Fibroblast of the conjunctiva (primary cell): Measurements from ENCODE around the gene DOCK11.

Experiments used
- DNase-seq: peaks from one replicate; pipeline ENCODE4 v3.0.0-alpha.2; 2010; ENCODE audit warnings: low read depth

Gene DOCK11

GRCh38 chrX:118502161-118502789 lies 6.7 kb downstream of the DOCK11 start:
- no peak for DNase-seq

GRCh38 chrX:118503260-118504041 lies 7.8 kb downstream of the DOCK11 start:
- no peak for DNase-seq

GRCh38 chrX:118504581-118504980 lies 9.0 kb downstream of the DOCK11 start:
- no peak for DNase-seq

GRCh38 chrX:118506805-118507480 lies 11.3 kb downstream of the DOCK11 start:
- DNase-seq = no peak

- no peak for DNase-seq
These were observed 12.2 kb downstream of the DOCK11 start for GRCh38 chrX:118507766-118508165.

GRCh38 chrX:118508221-118508620 lies 12.6 kb downstream of the DOCK11 start:
- DNase-seq = no peak

GRCh38 chrX:118508635-118509034 lies 13.0 kb downstream of the DOCK11 start:
- DNase-seq = no peak

- no peak for DNase-seq
These were observed 14.5 kb downstream of the DOCK11 start for GRCh38 chrX:118510111-118510510.

- no peak for DNase-seq
These were observed 17.7 kb downstream of the DOCK11 start for GRCh38 chrX:118513120-118513898.

GRCh38 chrX:118519411-118520215 lies 24.0 kb downstream of the DOCK11 start:
- DNase-seq = peak; percentile 69

GRCh38 chrX:118520216-118521206 lies 24.9 kb downstream of the DOCK11 start:
- DNase-seq = peak; percentile 78

- peak; percentile 53 for DNase-seq
These were observed 25.8 kb downstream of the DOCK11 start for GRCh38 chrX:118521435-118521834.

- DNase-seq = no peak
These were observed 26.8 kb downstream of the DOCK11 start for GRCh38 chrX:118522230-118522926.

- DNase-seq = no peak
These were observed 28.3 kb downstream of the DOCK11 start for GRCh38 chrX:118523920-118524319.

- DNase-seq = no peak
These were observed 28.7 kb downstream of the DOCK11 start for GRCh38 chrX:118524344-118524743.

GRCh38 chrX:118525174-118525730 lies 29.6 kb downstream of the DOCK11 start:
- DNase-seq = no peak

GRCh38 chrX:118526149-118526548 lies 30.5 kb downstream of the DOCK11 start:
- DNase-seq = no peak

GRCh38 chrX:118528071-118528737 lies 32.6 kb downstream of the DOCK11 start:
- no peak for DNase-seq
